Measurements from ENCODE around the gene SPATA20.
A peak's percentile ranks its signal among the peaks of the same experiment; 100 is the strongest.

Gene SPATA20

DNA sequence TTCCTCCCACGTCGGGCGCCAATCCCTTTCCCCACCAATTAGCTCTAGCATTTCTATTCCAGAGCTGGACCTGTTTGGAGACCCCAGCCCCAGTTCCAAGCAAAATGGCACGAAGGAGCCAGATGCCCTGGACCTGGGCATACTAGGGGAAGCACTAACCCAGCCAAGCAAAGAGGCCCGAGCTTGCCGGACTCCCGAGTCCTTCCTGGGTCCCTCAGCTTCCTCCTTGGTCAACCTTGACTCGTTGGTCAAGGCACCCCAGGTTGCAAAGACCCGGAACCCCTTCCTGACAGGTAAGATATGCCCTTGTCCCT lies 5.6 kb upstream of the SPATA20 start:
- no peak for DNase-seq

DNA sequence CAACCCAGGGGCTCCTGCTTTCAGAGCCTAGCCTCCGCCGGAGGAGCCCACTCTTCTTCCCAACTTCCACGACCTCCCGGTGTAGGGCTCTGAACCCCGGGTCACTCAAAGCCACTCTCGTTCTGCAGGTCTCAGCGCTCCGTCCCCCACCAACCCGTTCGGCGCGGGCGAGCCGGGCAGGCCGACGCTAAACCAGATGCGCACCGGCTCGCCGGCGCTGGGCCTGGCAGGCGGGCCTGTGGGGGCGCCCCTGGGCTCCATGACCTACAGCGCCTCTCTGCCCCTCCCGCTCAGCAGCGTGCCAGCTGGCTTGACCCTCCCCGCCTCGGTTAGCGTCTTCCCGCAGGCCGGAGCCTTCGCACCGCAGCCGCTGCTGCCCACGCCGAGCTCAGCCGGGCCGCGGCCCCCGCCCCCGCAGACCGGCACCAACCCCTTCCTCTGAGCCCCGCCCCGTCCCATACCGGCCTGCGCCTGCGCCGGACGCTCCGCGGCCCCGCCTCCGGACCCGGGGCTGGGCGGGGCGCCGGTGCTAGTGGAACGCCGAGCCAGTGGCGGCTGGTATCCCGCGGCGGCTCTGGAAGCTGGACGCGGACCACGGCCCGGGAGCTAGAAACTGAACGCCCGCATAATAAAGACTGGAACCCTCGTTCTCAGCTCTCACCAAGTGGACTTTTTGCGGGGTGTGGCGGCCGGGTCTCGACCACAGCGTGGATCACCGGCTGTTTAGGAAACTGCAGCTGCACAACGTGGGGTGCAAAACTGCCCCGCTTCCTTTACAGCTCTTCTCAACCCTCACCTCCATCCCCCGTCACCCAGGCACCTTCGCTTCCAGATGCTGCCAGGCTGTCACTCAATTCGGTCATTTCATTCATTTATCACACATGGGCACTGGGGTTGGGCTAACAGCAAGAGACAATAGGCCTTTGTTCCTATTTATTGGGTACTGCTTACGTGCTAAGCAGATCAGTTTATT lies 5.0 kb upstream of the SPATA20 start:
- DNase-seq, result peak; percentile 95

DNA sequence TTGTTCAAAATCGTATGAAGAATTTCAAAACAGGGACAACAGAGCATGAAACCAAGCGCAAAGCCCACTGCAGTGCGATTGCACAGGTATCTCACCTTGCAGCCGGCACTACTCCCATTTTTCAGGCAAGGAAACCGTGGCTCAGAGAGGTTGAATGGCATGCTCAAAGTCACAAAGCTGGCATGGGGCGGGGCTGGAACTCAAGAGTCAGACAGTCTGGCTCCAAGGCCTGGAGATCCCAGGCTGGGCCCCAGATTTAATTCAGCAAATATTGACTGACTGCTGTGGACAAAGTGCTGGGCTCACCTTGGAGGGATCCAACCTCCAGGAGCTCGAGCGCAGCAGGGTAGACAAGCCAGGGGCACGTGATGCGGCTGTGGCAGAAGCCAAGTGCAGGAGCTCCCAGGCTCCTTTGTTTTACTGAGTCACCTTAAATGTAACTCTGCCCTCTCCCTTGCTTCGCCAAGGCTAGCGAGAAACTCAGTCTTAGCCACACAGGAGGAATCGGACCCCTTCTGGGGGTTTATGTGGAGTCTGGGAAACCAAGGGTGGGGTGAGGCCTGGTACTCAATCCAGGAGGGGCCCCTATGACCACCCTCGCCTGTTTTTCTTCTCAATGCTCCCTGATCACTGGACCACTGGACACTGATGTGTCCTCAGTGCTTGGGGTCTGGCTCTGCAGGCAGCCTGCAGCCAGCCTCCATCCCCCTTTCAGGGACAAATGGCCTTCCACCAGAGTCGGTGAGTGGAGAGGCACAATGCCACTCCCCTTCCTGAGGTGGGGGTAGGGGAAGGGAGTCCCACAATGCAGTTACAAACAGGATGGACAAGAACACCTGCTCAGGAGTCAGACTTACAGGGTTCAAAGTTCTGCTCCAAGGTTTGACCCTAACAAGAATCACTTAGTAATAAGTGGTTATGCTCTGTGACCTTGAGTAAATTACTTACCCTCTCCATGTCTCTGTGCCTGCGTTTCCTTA lies 3.9 kb upstream of the SPATA20 start:
- DNase-seq, result peak; percentile 97

DNA sequence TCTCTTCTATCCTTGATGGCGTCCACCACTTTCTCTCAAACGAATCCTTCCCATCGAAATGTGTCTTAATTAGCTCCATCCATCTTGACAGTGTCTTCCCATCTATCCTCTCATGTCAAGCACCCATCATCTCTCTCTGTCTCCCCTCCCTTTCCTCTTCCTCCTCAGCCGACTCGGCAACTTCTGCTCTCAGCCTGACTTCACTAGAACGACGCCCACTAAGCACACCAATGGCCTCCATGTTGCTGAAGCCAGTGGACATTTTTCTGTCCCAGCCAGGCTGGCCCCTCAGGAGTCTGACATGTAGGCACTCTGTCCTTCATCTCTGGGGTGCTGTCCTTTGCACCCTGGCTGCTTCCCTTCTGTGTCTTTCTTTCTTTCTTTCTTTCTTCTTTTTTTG lies 2.5 kb upstream of the SPATA20 start:
- no peak for DNase-seq

DNA sequence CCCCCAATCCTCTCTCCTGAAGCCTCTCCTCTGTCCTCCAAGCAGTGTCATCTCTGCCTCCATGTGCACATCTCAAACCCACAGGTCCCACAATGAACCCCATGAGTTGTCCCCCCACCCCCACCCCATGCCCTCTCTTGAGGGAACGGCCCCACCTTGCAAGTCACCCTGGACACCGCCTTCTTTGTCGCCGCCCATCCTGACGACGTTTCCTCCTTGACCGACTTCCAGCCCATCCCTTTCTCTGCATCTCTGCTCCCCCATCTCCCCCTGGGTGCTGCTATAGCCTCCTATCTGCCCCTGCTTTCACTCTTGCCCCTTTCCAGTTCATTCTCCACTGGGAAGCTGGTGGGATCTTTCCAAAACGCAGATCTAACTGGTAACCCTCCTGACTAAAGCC lies 1.7 kb upstream of the SPATA20 start:
- DNase-seq, result no peak

DNA sequence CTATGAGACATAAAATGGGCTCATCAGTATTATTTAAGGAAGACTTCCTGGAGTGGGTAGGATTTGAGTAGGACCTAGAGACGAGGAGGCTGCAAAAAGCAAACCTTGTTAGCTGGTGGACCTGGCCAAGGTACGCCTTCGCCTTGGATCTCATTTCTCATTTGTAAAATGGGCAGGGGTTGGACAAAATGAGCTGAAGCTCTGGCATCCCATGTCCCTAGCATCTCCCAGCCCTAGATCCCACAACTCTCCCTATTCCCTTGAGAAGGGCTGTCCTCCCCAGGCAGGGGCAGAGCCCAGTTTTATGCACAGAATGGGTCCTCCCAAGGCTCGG lies 306 bp upstream of the SPATA20 start:
- no peak for DNase-seq

DNA sequence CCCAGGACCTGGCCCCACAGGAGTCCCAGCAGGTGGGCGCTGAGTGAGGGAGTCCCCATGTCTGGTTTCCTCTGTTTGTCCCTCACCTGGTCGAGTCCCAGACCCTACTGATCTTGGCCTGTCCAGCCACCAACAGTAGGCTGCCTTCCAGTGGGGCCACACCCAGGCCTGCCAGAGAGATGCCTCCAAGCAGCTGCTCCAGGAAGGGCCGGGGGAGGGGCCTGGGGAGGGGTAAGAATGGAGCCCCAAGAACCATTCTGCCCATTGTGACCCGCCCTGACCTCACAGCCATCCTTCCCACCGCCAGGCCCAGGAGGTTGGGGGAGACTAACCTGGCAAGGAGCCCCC lies 736 bp downstream of the SPATA20 start:
- peak; percentile 53 for DNase-seq

DNA sequence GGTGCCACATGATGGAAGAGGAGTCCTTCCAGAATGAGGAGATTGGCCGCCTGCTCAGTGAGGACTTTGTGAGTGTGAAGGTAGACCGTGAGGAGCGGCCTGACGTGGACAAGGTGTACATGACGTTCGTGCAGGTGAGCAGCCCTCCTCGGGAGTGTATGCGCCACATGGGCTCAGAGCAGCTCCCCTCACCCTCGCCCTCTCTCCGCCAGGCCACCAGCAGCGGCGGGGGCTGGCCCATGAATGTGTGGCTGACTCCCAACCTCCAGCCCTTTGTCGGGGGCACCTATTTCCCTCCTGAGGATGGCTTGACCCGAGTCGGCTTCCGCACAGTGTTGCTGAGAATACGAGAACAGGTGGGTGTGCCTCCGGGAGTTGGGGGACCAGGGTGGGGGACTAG lies 1.9 kb downstream of the SPATA20 start:
- DNase-seq, result no peak

DNA sequence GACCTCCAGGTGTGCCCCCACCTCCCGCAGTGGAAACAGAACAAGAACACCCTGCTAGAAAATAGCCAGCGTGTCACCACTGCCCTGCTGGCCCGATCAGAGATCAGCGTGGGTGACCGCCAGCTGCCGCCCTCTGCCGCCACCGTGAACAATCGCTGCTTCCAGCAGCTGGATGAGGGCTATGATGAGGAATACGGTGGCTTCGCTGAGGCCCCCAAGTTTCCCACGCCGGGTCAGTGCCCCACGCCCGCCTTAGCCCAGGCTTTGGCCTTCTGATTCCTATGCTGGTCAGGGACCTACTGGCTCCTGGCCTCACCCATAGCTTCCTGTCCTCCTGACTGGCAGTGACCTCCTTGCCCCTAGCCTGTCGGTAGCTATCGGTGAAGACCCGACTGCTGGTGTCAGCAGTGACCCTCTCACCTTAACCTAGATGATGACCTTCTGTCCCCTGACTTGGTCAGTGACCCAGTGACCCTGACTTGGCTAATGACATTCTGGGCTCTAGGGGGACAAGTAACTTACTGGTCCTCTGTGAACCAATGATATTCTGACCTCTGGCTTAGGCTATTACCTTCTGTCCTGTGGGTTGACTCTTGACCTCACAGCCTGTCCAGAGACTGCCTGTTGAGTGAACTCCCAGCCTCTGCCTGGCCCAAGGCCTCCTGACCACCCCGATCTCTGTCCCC lies 2.4 kb downstream of the SPATA20 start:
- no peak for DNase-seq

DNA sequence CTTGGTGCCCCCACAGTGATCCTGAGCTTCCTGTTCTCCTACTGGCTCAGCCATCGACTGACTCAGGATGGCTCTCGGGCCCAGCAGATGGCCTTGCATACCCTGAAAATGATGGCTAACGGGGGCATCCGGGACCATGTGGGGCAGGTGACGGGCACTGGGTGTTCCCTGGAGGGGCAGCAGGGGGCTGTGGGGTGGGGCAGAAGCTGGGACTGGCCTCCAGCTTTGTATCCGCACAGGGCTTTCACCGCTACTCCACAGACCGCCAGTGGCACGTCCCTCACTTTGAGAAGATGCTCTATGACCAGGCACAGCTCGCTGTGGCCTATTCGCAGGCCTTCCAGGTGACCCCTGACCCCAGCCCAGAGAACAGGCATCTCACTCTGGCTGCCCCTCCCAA lies 3.0 kb downstream of the SPATA20 start:
- no peak for DNase-seq

DNA sequence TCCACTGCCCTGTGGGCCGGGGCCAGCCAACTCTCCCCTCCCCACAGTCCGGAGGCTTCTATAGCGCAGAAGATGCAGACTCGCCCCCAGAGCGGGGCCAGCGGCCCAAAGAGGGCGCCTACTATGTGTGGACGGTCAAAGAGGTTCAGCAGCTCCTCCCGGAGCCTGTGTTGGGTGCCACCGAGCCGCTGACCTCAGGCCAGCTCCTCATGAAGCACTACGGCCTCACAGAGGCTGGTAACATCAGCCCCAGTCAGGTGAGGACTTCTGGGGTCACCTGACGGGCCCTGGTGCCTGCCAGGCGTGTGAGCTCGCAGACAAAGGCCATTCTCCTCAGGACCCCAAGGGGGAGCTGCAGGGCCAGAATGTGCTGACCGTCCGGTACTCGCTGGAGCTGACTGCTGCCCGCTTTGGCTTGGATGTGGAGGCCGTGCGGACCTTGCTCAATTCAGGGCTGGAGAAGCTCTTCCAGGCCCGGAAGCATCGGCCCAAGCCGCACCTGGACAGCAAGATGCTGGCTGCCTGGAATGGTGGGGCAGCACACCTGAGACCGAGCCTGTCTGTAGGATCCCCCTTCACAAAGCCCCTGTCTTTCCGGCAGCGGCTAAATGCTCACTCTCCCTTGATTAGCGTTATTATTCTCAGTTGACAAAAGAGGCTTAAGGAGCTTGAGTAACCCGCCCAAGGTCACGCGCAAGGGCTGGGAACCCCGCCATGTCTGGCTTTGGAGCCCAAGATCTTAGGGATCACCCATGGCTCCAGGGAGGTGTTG lies 3.9 kb downstream of the SPATA20 start:
- peak; percentile 75 for DNase-seq

DNA sequence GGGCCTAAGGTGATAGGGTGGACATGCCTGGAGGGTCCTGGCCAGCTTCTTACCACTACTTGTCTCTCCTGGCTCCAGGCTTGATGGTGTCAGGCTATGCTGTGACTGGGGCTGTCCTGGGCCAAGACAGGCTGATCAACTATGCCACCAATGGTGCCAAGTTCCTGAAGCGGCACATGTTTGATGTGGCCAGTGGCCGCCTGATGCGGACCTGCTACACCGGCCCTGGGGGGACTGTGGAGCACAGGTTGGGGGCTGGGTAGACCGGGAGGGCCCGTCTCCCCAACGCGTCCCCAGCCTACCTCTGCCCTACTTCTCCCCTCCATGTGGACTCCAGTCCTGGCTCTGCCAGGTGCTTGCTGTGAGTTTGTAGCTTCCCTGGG lies 4.5 kb downstream of the SPATA20 start:
- DNase-seq, result no peak

DNA sequence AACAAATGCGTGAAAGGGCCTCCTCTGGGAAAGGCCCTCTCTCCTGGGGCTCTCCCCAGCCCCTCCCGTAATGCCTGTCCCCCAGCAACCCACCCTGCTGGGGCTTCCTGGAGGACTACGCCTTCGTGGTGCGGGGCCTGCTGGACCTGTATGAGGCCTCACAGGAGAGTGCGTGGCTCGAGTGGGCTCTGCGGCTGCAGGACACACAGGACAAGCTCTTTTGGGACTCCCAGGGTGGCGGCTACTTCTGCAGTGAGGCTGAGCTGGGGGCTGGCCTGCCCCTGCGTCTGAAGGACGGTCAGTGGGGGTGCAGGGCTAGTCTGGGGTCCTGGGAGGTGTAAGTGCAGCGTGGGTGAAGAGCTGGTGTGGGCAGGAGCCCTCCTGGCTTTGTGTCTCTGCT lies 4.9 kb downstream of the SPATA20 start:
- DNase-seq, result no peak

DNA sequence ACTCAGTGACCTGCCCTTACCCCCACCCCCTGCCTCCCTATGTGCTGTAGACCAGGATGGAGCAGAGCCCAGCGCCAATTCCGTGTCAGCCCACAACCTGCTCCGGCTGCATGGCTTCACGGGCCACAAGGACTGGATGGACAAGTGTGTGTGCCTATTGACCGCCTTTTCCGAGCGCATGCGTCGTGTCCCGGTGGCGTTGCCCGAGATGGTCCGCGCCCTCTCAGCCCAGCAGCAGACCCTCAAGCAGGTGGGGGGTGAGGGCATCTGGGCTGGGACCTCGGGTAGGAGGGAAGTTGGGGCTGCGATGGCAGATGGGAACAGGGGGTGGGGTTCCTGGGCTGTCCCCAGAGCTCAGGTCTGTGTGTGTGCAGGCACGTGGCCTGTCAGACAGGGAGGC lies 7.2 kb downstream of the SPATA20 start:
- DNase-seq, result no peak

DNA sequence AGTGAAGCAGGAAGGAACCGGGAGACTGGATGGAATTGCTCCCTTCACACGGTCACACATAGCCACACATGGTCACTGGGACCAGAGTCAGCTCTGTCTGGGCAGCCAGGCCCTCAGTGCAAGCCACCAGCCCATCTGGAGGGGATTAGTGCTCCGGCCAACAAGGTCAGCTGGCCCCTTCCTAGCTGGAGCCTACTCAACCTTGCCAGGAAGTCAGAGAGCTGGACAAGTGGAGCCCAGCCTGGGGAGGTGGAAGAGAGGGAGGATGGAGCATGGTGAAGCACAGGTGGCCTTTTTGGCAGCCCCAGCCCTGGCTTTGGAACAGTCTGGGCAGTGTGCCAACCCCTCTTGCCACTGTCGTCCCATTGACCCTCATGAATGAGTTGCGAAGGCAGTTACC lies 9.8 kb downstream of the SPATA20 start:
- DNase-seq, result peak; percentile 92

DNA sequence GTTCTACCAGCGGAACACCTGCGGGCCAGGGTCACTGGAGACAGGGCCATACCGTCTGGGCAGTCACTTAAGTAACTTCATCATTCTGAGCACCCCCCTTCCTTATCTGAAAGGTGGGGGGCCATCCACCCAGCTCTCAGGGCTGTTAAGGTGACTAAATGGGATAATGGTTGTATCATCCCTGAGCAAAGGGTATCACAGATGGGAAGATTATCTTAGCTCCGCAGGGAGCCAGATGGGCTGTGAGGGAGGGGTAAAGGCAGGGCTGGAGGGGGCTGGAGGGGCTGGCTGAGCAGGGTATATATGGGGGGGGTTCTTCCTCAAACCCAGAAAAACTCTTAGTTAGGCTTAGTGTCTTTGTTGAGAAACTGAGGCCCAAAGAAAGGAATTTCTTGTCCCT lies 10.7 kb downstream of the SPATA20 start:
- peak; percentile 43 for DNase-seq

DNA sequence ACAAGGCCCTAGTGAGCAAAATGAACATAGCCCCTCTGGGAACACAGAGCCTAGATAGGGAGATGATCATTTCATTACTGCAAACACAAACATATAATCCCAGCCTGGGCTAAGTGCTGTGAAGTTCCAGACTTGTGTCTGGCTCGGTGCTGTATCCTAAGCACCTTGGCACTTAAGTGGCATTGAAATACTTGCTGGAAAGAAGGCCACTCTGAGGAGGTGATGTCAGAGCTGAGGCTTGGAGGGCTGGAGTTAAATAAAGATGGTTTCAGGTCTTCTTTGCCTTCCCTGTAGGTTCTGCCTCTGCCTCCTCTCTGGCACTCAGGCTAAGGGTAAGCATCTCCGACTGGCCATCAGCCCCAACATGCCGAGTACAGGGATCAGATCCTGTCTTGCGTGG lies 11.1 kb downstream of the SPATA20 start:
- peak; percentile 39 for DNase-seq

DNA sequence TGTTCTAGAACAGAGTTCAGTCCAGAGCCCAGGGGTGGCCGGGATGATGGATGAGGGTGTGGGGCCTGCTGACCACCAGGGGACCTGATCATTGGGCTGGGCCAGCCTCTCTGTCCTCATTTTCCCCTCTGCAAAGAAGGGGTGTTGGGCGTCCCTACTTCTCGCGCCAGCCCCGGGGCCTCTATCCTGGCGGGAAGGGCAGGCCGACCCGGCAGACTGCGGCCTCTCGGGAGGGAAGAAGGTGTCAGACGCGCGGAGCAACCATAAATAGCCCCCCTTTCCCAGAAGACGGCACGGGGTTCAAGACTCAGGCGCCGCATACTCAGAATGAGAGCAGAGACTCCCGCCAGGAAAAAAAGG lies 11.6 kb downstream of the SPATA20 start:
- no peak for DNase-seq

DNA sequence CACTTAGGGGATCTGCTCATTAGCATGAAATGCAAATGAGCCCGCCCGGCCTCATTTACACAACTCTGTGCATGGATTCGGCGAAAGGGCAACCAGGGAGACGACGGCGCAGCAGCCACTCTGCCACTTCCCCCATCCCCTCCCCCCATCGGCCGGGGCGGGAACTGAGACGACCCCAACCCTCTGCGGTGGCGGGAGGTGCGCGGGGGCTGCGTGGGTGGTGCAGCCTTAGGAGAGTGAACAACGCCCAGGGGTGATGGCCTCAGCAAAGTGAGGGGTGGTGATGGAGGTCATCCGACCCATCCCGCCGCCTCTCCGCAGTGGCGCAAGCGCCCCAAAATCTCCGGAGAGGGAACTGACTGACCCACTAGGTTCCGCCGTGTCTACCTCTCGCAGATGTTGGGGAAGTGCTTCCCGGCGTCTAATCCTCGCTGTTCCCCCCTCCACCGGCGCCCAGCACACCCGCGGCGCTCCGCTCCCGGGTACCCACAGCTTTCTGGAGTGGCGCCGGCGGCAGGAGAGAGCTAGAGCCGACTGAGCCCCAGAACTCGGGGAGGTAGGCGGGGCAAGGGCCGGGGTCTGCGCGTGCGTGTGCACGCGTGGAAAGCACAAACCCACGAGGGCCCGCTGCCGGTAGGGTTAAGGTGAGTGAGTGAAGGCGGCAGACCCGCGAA lies 12.1 kb downstream of the SPATA20 start:
- DNase-seq, result peak; percentile 43

DNA sequence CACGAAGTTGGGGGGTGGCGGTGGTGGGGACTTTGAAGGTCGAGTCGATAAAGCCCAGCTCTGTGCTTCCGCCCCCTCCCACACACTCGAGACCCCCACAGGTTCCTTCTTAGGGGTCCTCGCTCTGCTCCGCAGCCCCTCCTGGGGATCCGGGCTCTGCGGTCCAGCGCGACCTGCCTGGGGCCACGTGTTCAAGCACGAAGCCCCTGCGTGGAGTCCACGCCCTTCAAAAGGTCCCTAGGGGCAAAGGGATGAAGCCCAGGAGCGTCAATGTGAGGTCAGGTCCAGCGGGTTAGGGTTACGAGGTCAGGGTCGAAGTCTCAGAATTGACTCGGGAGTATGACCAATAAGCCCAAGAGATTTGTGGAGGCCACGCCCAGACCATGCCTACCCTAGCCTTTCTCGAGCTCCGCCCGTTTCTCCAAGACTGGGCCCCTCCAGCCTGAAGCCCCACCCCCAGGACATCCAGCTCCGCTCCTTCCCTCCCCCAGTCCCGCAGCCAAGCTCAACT lies 12.8 kb downstream of the SPATA20 start:
- peak; percentile 70 for DNase-seq

DNA sequence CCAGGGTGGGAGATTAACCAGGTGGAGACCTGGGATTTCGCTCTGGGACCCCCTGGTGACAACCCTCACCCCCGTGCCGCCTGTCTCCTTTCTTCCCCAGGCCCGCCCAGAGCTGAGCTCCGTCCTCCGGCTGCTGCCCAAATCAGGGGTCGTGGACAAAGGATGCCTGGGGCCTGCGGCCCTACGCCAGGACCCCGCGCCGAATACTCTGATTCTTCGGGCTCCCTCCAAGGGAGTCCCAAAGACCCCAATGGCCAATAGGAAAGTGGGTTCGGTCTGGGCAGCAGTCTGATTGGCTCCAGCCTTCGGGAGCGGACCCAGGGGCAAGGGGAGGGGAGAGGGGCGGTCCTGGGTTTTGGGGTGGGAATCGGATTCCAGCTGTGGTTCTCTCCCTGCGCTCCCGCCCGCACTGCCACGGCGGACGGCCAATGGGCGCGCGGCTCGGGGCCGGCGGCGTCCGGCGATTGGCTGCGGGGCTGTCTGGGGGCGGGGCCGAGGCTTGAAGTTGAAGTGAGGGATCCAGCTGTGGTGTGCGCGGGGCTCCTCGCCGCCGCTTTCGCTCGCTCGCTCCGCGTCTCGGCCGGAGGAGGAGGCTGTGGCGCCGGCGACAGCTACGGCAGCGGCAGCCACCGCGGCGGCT lies 13.3 kb downstream of the SPATA20 start, which contains the start of gene CACNA1G:
Gene CACNA1G (plus strand): TSS at position 531 of the 640 bp plus-strand sequence. CDS start 745 bp downstream, outside the sequence.
- DNase-seq, result peak; percentile 94

All from NCI-H69 (cell line).